Measurements from ENCODE around the gene SP4. TPM values are rescaled to one million over a fixed set of nuclear protein-coding genes. Genes with fewer than 3 reads are reported as not detected.

SP4 gene
- total RNA-seq (2021) (9.1 and 9.3 TPM in 2 replicates), Bru-seq, nascent RNA (percentile 73 among the genes with signal in this experiment), BruChase-seq, experiment 1, labeled RNA remaining after a 2-hour chase (percentile 67 among the genes with signal in this experiment), BruChase-seq, experiment 2, labeled RNA remaining after a 6-hour chase (percentile 54 among the genes with signal in this experiment)
- long read RNA-seq, full-length matches to known transcripts, result 3 of 4 reads
- long read RNA-seq, partial matches to known transcripts, result 0 of 4 reads
- long read RNA-seq, other reads (novel, unspliced or antisense), result 1 of 4 reads

DNA sequence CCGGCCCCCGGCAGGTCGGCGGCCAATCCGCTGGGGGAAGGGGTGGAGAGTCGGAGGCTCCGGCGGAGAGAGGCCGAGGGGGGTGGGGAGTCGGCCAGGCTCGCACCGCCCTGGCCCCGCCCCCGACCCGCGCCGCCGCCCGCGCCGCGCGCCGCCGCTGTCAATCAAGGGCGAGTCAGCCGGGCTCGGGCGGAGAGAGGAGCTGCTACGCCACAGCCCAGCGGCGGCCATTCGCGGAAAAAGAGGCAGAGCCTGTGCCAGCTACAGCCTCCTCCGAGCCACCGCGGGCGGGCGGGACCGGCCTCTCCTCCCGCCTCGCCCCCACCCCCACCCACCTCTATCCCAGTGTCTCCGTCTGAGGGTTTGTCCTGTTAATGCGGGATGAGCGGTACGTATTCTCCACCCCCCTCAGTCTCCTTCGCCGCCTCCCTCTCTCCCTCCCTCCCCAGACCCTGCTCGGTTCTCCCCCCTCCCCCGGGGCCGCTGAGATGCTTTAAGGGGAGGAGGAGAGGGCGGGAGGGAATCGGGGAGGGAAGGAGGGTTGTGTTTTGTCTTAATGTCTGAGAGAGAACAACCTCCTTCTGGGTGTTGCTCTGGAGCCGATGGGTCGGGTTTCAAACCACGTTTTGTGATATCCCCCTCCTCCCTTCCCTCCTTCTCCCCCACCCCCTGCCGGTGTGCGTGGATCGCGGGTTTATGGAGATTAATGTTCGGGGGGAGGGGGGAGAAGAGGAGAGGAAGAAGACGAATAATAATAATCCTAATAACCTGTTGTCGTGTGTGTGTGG, at the start of gene SP4:
SP4 (plus strand) TSS at position 213 of the 788 bp plus-strand sequence; CDS start at position 382, 169 bp downstream.
- Histone ChIP-seq H3K27ac (ENCODE audit: low read depth, low read length, poor library complexity, severe bottlenecking) (peak within 1 kb of the TSS; percentile 97), H3K4me1 (ENCODE audit: insufficient read depth, low read length, poor library complexity, severe bottlenecking) (peaks cover 12% of the 10 kb centered on the region), H3K9me3 (ENCODE audit: low read depth, low read length, poor library complexity, severe bottlenecking) (no peaks in the 10 kb centered on the region), H3K36me3 (ENCODE audit: insufficient read depth, low read length, poor library complexity, severe bottlenecking) (no peaks in the 10 kb centered on the region), H3K27me3 (replicated peaks; ENCODE audit: insufficient read depth, low read depth, low read length, poor library complexity) (no peaks in the 10 kb centered on the region), H3K4me3 (ENCODE audit: low read depth, low read length, poor library complexity, severe bottlenecking) (peak within 1 kb of the TSS; percentile 56)
- CTCF ChIA-PET, result no interaction called here
- BruUV-seq (replicated peaks), result no TSS peak
- DNase-seq (ENCODE audit: low spot score), result peak; percentile 97
- TF ChIP-seq EZH2 (IDR thresholded peaks at IDR 0.05; ENCODE audit: borderline replicate concordance, low read depth, low read length, poor library complexity, severe bottlenecking), result no peak
- TF ChIP-seq, protein P1, sequence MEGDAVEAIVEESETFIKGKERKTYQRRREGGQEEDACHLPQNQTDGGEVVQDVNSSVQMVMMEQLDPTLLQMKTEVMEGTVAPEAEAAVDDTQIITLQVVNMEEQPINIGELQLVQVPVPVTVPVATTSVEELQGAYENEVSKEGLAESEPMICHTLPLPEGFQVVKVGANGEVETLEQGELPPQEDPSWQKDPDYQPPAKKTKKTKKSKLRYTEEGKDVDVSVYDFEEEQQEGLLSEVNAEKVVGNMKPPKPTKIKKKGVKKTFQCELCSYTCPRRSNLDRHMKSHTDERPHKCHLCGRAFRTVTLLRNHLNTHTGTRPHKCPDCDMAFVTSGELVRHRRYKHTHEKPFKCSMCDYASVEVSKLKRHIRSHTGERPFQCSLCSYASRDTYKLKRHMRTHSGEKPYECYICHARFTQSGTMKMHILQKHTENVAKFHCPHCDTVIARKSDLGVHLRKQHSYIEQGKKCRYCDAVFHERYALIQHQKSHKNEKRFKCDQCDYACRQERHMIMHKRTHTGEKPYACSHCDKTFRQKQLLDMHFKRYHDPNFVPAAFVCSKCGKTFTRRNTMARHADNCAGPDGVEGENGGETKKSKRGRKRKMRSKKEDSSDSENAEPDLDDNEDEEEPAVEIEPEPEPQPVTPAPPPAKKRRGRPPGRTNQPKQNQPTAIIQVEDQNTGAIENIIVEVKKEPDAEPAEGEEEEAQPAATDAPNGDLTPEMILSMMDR (conservative IDR thresholded peaks at IDR 0.05; ENCODE audit: low read depth, low read length), result no peak
- POLR2A ChIA-PET (ENCODE audit: low non-redundant PET), result interaction anchor here (0.6 kb wide), 1 partner anchor 20 kb away, joined by 3 read pairs; no protein-coding TSS in a partner anchor
- intact Hi-C loops (cut with micrococcal nuclease; ENCODE audit: unreplicated experiment), result no loop called here

DNA sequence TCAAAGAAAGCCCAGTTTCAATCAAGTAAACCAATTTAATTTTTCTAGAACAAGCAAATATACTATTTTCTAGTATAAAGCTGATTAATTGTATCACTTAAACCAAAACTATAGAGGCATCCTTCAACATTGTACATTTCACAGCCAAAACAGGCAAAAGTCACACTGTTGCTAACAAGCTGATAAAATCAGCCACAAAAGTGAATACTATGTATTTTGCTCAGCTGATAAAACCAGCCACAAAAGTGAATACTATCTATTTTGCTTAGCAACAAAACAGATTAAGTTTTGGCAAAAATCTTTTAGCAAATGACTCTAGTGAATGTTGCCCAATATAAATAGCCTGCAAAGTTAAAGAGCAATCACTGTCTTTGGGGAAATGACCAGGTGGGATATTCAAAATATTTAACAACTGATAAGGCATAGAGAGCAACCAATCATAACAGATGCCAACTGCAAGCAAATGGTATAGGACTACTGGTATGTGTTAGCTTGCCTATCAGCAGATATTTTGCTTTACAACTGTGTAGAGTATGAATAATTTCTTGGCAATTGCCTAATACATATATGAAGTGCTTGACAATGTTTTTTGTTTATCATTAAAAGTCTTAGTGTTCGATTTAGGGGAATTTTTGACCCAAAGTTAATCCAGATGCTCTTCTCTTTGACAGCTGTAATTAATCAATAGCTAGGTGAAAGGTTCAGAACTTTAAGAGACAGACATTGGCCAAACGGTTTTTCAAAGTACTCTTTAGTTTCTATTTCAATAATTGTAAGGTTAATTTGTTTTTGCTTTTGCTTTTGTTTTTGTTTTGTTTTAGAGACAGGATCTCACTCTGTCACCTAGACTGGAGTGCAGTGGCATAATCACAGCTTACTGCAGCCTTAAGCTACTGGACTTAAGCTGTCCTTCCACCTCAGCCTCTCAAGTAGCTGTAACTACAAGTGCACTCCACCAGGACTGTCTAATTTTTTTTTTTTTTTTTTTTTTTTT, 44.4 kb upstream of the SP4 start:
- ChIA-PET CTCF (no interaction called here), POLR2A (ENCODE audit: low non-redundant PET) (interaction anchor here (0.5 kb wide), 1 partner anchor 63 kb away, joined by 8 read pairs; no protein-coding TSS in a partner anchor)
- H3K4me3 ChIP-seq (ENCODE audit: low read depth, low read length, poor library complexity, severe bottlenecking), result no peak overlapping the region
- no peaks in the 10 kb centered on the region for H3K36me3 ChIP-seq (ENCODE audit: insufficient read depth, low read length, poor library complexity, severe bottlenecking)
- H3K27me3 ChIP-seq (replicated peaks; ENCODE audit: insufficient read depth, low read depth, low read length, poor library complexity), result no peaks in the 10 kb centered on the region
- H3K9me3 ChIP-seq (ENCODE audit: low read depth, low read length, poor library complexity, severe bottlenecking), result no peaks in the 10 kb centered on the region
- DNase-seq (ENCODE audit: low spot score), result no peak
- intact Hi-C loops (cut with micrococcal nuclease; ENCODE audit: unreplicated experiment), result no loop called here
- H3K27ac ChIP-seq (ENCODE audit: low read depth, low read length, poor library complexity, severe bottlenecking), result no peak overlapping the region
- BruUV-seq (replicated peaks), result no TSS peak
- TF ChIP-seq, protein P1 (conservative IDR thresholded peaks at IDR 0.05; ENCODE audit: low read depth, low read length), result no peak
- TF ChIP-seq EZH2 (IDR thresholded peaks at IDR 0.05; ENCODE audit: borderline replicate concordance, low read depth, low read length, poor library complexity, severe bottlenecking), result no peak
- no peaks in the 10 kb centered on the region for H3K4me1 ChIP-seq (ENCODE audit: insufficient read depth, low read length, poor library complexity, severe bottlenecking)

DNA sequence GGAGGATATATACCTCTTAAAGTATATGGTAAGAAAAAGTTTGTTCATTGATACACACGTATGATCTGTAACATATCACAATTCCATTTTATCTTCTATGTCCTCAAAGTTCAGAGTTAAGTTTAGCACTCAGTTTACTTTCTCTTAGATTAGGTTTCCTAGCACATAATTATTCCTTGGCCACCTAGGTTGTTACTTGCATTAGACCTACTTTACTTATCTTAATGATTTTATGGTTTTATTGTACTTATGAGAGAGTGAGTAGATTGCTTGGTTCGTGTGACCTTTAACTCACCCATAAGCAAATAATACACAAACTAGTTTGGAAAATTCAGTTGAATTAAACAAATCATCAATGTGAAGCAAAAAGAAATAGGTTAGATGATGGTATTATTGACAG, 33.9 kb upstream of the SP4 start:
- no peak overlapping the region for H3K27ac ChIP-seq (ENCODE audit: low read depth, low read length, poor library complexity, severe bottlenecking)
- intact Hi-C loops (cut with micrococcal nuclease; ENCODE audit: unreplicated experiment), result no loop called here
- ChIA-PET CTCF (no interaction called here), POLR2A (ENCODE audit: low non-redundant PET) (no interaction called here)
- no peak for DNase-seq (ENCODE audit: low spot score)
- no peaks in the 10 kb centered on the region for H3K36me3 ChIP-seq (ENCODE audit: insufficient read depth, low read length, poor library complexity, severe bottlenecking)
- no peaks in the 10 kb centered on the region for H3K4me1 ChIP-seq (ENCODE audit: insufficient read depth, low read length, poor library complexity, severe bottlenecking)
- TF ChIP-seq, protein P1 (conservative IDR thresholded peaks at IDR 0.05; ENCODE audit: low read depth, low read length), result no peak
- no peak for TF ChIP-seq EZH2 (IDR thresholded peaks at IDR 0.05; ENCODE audit: borderline replicate concordance, low read depth, low read length, poor library complexity, severe bottlenecking)
- H3K27me3 ChIP-seq (replicated peaks; ENCODE audit: insufficient read depth, low read depth, low read length, poor library complexity), result peaks cover 10% of the 10 kb centered on the region
- BruUV-seq (replicated peaks), result no TSS peak
- no peak overlapping the region for H3K4me3 ChIP-seq (ENCODE audit: low read depth, low read length, poor library complexity, severe bottlenecking)
- H3K9me3 ChIP-seq (ENCODE audit: low read depth, low read length, poor library complexity, severe bottlenecking), result no peaks in the 10 kb centered on the region
